Mucosa of rectum (tissue), 2 donors: ENCODE measurements around the gene FAM117B.

Experiments
- H3K27ac ChIP-seq, 2 donors: one replicate each; pipeline ENCODE4 v1.7.0; 2013; ENCODE audit warnings: inconsistent platforms in 2 of 2, low read depth in 2 of 2, low read length in 2 of 2
- H3K27me3 ChIP-seq, 2 donors: one replicate each; pipeline ENCODE4 v1.7.0; 2013; ENCODE audit warnings: low read length in 2 of 2; ENCODE audit not compliant: control insufficient read depth in 2 of 2, insufficient read depth in 2 of 2
- H3K36me3 ChIP-seq, 2 donors: one replicate each; pipeline ENCODE4 v1.7.0; 2013; ENCODE audit warnings: low read length in 2 of 2; ENCODE audit not compliant: control insufficient read depth in 2 of 2, insufficient read depth in 2 of 2
- H3K4me1 ChIP-seq, 2 donors: one replicate each; pipeline ENCODE4 v1.7.0; 2013; ENCODE audit warnings: low read length in 2 of 2, mild to moderate bottlenecking in 1 of 2; ENCODE audit not compliant: control insufficient read depth in 2 of 2, insufficient read depth in 2 of 2
- H3K4me3 ChIP-seq, 2 donors: one replicate each; pipeline ENCODE4 v1.7.0; 2013; ENCODE audit warnings: low read length in 2 of 2
- H3K9ac ChIP-seq, 2 donors: one replicate each; pipeline ENCODE4 v1.7.0; 2013; ENCODE audit warnings: low read length in 2 of 2, low read depth in 1 of 2, mild to moderate bottlenecking in 1 of 2
- H3K9me3 ChIP-seq, 2 donors: one replicate each; pipeline ENCODE4 v1.7.0; 2013; ENCODE audit warnings: low read length in 2 of 2; ENCODE audit not compliant: control insufficient read depth in 2 of 2
- donor health status: healthy.
- donor health status: Normal muscosa, but diverticular disease.

FAM117B gene

DNA sequence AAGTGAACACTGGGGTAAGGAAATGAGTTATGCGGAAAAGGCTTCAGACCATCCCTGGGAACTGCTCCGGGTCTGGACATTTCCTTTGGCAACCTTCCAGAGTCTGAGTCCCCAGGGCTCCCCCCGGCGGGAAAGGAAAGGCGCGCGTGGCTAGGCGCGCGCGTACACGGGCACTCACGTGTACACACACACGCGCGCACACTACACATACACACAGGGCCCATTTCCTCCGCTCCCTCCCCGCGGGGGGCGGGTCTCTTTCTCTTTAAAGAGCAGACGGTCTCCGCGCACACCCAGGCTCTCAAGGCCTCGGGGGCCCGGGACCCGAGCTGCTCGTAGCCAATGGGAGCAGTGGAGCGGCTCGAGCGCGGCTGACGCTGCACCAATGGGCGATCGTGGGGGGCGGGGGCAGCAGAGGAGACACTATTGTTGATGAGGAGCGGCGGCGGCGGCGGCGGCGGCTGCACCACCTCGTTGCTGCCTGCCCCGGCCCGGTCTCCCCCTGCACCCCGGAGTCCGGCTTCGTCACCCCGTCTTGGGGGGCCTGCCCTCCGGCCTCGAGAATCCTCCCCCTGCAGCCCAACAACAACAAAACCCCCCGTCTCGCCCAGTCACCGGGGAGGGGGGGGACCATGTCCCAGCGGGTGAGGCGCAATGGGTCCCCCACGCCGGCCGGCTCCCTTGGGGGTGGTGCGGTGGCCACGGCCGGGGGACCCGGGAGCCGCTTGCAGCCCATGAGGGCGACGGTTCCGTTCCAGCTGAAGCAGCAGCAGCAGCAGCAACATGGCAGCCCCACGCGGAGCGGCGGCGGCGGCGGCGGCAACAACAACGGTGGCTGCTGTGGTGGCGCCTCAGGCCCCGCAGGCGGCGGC is at the start of gene FAM117B:
Gene FAM117B (plus strand): TSS at position 414 of the 872 bp plus-strand sequence. CDS start 219 bp downstream, at position 633.
- Histone ChIP-seq H3K36me3 (no peaks in the 10 kb centered on the region), H3K4me1 (peaks cover 0 to 16% of the 10 kb centered on the region in 2 donors), H3K9ac (peak within 1 kb of the TSS; percentile 89), H3K4me3 (peak within 1 kb of the TSS; percentile 87 to 92), H3K27ac (peak within 1 kb of the TSS; percentile 92 to 96), H3K9me3 (no peaks in the 10 kb centered on the region), H3K27me3 (no peaks in the 10 kb centered on the region)

DNA sequence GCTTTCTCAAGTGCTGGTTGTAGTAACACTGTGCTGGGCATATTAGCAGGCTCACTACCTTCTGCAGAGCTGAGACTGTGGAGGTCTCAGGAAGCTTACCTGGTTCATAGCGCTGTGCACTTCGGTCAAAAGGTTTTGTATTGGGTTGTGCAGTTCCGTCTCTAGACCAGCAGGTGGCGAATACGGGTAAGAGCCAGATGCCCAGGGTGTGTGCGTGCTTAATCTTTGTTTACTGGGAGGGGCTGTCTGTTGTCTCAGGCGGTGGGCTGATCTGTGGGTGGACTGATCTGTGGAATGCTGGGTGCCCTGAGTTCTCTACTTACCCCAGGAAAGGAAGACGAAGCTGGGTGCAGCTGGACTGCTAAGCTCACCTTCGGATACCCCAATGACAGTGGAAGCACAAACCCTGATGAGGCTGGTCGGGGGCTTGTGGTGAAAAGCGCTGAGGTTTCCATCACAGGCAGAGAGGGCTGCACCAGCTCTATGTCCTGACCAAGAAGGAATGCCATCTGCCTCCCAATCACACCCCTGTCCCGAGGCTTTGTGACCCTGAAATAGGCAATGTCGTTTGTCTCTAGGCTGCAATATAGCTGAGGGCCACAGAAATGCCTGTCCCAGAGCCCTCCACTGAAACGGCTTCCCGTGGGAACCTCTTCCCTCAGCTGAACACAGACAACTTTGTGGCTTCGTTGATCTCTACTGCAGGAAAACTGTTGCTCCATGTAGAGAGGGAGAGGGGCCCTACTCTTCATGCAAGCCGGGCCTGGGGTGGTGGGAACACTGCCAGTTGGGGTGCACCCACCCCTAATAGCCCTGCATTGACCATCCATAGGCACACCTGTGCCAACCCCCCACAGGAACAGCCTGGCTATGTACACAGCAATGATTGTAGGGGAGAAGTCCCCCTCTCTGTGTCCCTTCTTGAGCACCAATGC is 45.9 kb upstream of the FAM117B start:
- H3K4me3 ChIP-seq, result peak overlapping the region; percentile 41 to 55
- H3K27ac ChIP-seq, result no peak overlapping the region
- no peaks in the 10 kb centered on the region for H3K9me3 ChIP-seq
- peaks cover 5 to 11% of the 10 kb centered on the region in 2 donors for H3K4me1 ChIP-seq
- no peaks in the 10 kb centered on the region for H3K27me3 ChIP-seq
- H3K36me3 ChIP-seq, result no peaks in the 10 kb centered on the region
- H3K9ac ChIP-seq, result peak overlapping the region; percentile 9 to 14

- no peaks in the 10 kb centered on the region for H3K9me3 ChIP-seq
- H3K4me1 ChIP-seq, result peaks cover 5 to 11% of the 10 kb centered on the region in 2 donors
- no peak overlapping the region for H3K9ac ChIP-seq
- no peak overlapping the region for H3K27ac ChIP-seq
- H3K36me3 ChIP-seq, result no peaks in the 10 kb centered on the region
- no peaks in the 10 kb centered on the region for H3K27me3 ChIP-seq
- H3K4me3 ChIP-seq, result no peak overlapping the region
Observed at GRCh38 chr2:202589582-202589949, 45.2 kb upstream of the FAM117B start.

DNA sequence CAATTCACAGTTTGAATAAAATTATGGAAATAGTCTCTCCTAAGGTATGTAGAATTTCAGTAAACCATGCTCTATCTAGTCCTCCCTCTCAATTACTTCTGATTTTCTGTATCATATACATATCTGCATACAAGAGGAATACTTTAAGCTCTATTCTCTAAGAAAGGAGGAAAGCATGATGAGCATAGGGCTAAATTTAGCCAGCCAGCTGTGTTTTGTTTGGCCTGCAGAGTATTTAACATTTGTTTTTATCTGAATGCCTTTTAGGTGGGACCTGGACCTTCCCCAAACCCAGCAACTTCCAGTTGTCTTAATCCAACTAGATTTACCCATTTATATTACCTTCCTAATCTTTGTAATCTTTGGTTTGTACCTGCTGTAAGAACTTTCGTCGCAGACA is 42.2 kb upstream of the FAM117B start:
- H3K27ac ChIP-seq, result no peak overlapping the region
- no peaks in the 10 kb centered on the region for H3K9me3 ChIP-seq
- H3K27me3 ChIP-seq, result no peaks in the 10 kb centered on the region
- no peak overlapping the region for H3K4me3 ChIP-seq
- peaks cover 5 to 11% of the 10 kb centered on the region in 2 donors for H3K4me1 ChIP-seq
- no peaks in the 10 kb centered on the region for H3K36me3 ChIP-seq
- no peak overlapping the region for H3K9ac ChIP-seq

DNA sequence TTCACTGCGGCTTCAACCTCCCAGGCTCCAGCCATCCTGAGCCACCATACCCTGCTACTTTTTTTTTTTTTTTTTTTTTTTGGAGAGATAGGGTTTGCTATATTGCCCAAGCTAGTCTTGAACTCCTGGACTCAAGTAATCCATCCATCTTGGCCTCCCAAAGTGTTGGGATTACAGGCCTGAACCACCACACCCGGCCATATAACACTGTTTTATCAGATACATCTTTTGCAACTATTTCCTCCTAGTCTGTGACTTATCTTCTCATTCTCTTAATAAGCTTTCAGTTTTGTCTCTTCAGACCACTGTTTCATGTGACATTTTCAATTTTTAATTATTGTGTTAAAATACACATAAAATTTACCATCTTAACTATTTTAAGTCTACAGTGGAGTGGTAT is 35.7 kb upstream of the FAM117B start:
- peaks cover 0 to 5% of the 10 kb centered on the region in 2 donors for H3K4me1 ChIP-seq
- H3K9me3 ChIP-seq, result no peaks in the 10 kb centered on the region
- no peak overlapping the region for H3K9ac ChIP-seq
- H3K36me3 ChIP-seq, result no peaks in the 10 kb centered on the region
- no peak overlapping the region for H3K4me3 ChIP-seq
- H3K27ac ChIP-seq, result no peak overlapping the region
- H3K27me3 ChIP-seq, result no peaks in the 10 kb centered on the region

GRCh38 chr2:202599911-202600310 is 34.9 kb upstream of the FAM117B start:
- Histone ChIP-seq H3K9me3 (no peaks in the 10 kb centered on the region), H3K9ac (no peak overlapping the region), H3K27me3 (no peaks in the 10 kb centered on the region), H3K27ac (no peak overlapping the region), H3K4me3 (no peak overlapping the region), H3K4me1 (peaks cover 0 to 5% of the 10 kb centered on the region in 2 donors), H3K36me3 (no peaks in the 10 kb centered on the region)

GRCh38 chr2:202604699-202605098 is 30.1 kb upstream of the FAM117B start:
- Histone ChIP-seq H3K27ac (no peak overlapping the region), H3K9ac (no peak overlapping the region), H3K27me3 (no peaks in the 10 kb centered on the region), H3K9me3 (no peaks in the 10 kb centered on the region), H3K4me1 (peaks cover 5 to 7% of the 10 kb centered on the region in 2 donors), H3K4me3 (no peak overlapping the region), H3K36me3 (no peaks in the 10 kb centered on the region)

DNA sequence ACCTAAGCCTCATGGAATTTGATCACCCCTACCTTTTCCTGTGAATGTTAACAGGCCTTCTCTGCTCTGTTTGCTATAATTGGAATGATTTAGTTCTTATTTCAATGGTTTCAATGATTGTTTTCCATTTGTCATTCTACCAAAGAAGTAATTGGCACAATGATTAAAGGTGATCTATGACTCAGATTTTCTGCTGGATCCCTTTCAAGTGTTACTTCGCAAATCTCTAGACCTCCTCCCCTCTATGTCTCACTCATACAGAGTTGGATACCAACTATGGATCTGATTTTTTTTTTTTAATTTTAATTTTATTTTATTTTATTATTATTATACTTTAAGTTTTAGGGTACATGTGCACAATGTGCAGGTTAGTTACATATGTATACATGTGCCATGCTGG is 29.6 kb upstream of the FAM117B start:
- Histone ChIP-seq H3K4me1 (peaks cover 5% of the 10 kb centered on the region in 2 donors), H3K4me3 (no peak overlapping the region), H3K9me3 (no peaks in the 10 kb centered on the region), H3K9ac (no peak overlapping the region), H3K27me3 (no peaks in the 10 kb centered on the region), H3K36me3 (no peaks in the 10 kb centered on the region), H3K27ac (no peak overlapping the region)

DNA sequence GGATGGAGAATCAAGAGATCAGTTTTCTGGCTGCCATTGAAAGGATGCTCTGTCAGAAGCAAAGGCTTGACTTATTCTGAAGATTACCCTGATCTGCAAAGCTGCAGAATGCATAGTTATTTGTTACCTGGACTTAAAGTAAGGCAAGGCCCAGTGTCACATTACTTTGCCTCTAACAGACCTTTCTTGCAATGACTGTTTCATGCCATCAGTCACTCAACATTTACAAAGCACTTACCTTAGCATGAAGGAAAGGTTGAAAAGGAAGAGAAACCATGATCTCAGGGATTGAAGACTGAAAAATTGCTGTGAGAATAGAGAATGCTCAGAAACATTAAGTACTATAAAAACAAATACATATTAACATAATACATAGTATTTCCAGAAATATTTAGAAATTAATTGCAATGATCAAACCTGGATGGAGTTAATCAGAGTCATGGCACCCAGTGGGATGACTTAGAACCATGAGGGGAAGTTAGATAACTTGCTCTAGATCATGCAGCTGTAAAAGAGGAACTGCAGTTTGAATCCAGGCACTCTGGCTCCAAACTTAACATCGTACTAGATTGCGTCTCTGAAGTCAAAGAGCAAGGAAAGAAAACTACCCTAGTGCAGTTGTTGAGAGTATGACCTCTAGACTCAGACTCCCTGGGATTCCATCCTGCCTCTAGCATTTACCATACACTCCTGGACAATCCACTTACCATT is 26.5 kb upstream of the FAM117B start:
- no peak overlapping the region for H3K4me3 ChIP-seq
- no peaks in the 10 kb centered on the region for H3K9me3 ChIP-seq
- no peaks in the 10 kb centered on the region for H3K27me3 ChIP-seq
- no peaks in the 10 kb centered on the region for H3K36me3 ChIP-seq
- no peak overlapping the region for H3K9ac ChIP-seq
- peaks cover 3 to 10% of the 10 kb centered on the region in 2 donors for H3K4me1 ChIP-seq
- no peak overlapping the region for H3K27ac ChIP-seq
